GM12801 (cell line): Measurements from ENCODE around the gene KRTAP9-6.

Experiments
- CTCF ChIP-seq: IDR thresholded peaks from one replicate; pipeline ENCODE4 v1.5.1; 2011; ENCODE audit warnings: control low read depth; ENCODE audit not compliant: insufficient read length; ENCODE audit errors: extremely low read depth

KRTAP9-6 gene

GRCh38 chr17:41284043-41284442 is 18.9 kb downstream of the KRTAP9-6 start:
- no peak for TF ChIP-seq CTCF

GRCh38 chr17:41284546-41284945 is 19.4 kb downstream of the KRTAP9-6 start:
- no peak for TF ChIP-seq CTCF

GRCh38 chr17:41287050-41287449 is 21.9 kb downstream of the KRTAP9-6 start:
- no peak for TF ChIP-seq CTCF

GRCh38 chr17:41294016-41294415 is 28.8 kb downstream of the KRTAP9-6 start:
- no peak for TF ChIP-seq CTCF

- TF ChIP-seq CTCF, result no peak
Measured at GRCh38 chr17:41296846-41297245, 31.7 kb downstream of the KRTAP9-6 start.

GRCh38 chr17:41298458-41299135 is 33.4 kb downstream of the KRTAP9-6 start:
- no peak for TF ChIP-seq CTCF

GRCh38 chr17:41301204-41301790 is 36.1 kb downstream of the KRTAP9-6 start:
- TF ChIP-seq CTCF, result no peak
